CD4-positive, alpha-beta T cell (primary cell): Measurements from ENCODE around the gene NR5A2. TPM values are rescaled to one million over a fixed set of nuclear protein-coding genes. Genes with fewer than 3 reads are reported as not detected.

ENCODE experiments used
- ATAC-seq: fragments of 200-7000 bp; cut with Tn5 transposase; one replicate; pipeline ENCODE4 v1.10.0; 2022; ENCODE audit warnings: mild to moderate bottlenecking; ENCODE audit not compliant: poor library complexity
- CTCF ChIA-PET: fragments of 350-600 bp; sonication (Branson Sonifier 250); formaldehyde crosslinking; loops from one replicate; lab custom pipeline; 2021; ENCODE audit warnings: antibody characterized with exemption, inconsistent platforms; lab: Charles Lee
- POLR2A ChIA-PET: fragments of 350-600 bp; sonication (Branson Sonifier 250); formaldehyde crosslinking; loops from one replicate; lab custom pipeline; 2021; ENCODE audit warnings: antibody characterized with exemption, inconsistent platforms; lab: Charles Lee
- DNase-seq, 14 experiments: peaks; one replicate each; pipeline ENCODE4 v3.0.0-alpha.2; 2013 to 2020; ENCODE audit warnings: mixed read lengths in 2 of 14
- H3K27ac ChIP-seq, 2 donors: one replicate each; pipeline versions ENCODE4 v1.5.1 to v1.7.0; 2013; ENCODE audit warnings: low read length in 2 of 2, low read depth in 1 of 2, mild to moderate bottlenecking in 1 of 2
- H3K27me3 ChIP-seq, 2 experiments: 1 replicate in 1 of 2; 2 replicates in 1 of 2; pipeline versions ENCODE4 v1.6.1 to v1.7.0; 2013; ENCODE audit warnings: low read length in 2 of 2, control low read depth in 1 of 2, mild to moderate bottlenecking in 1 of 2, moderate library complexity in 1 of 2; ENCODE audit not compliant: insufficient read depth in 2 of 2, control insufficient read depth in 1 of 2
- H3K36me3 ChIP-seq: one replicate; pipeline ENCODE4 v1.6.1; 2013; ENCODE audit warnings: low read length, control low read depth; ENCODE audit not compliant: insufficient read depth
- H3K4me1 ChIP-seq: one replicate; pipeline ENCODE4 v1.6.1; 2013; ENCODE audit warnings: low read length, control low read depth; ENCODE audit not compliant: insufficient read depth
- H3K4me3 ChIP-seq: one replicate; pipeline ENCODE4 v1.5.1; 2013; ENCODE audit warnings: mild to moderate bottlenecking, low read length, moderate library complexity
- H3K9me3 ChIP-seq, 2 experiments: 1 replicate in 1 of 2; 2 replicates in 1 of 2; pipeline versions ENCODE4 v1.6.1 to v1.7.0; 2013; ENCODE audit warnings: low read length in 2 of 2, mild to moderate bottlenecking in 2 of 2, control low read depth in 1 of 2, moderate library complexity in 1 of 2; ENCODE audit not compliant: control insufficient read depth in 1 of 2, insufficient read depth in 1 of 2
- H3K27ac Mint-ChIP-seq: one replicate; pipeline ENCODE4 v1.8.0; 2020; ENCODE audit warnings: mixed read lengths
- H3K27me3 Mint-ChIP-seq: one replicate; pipeline ENCODE4 v1.8.0; 2021; ENCODE audit warnings: mixed read lengths
- H3K36me3 Mint-ChIP-seq: one replicate; pipeline ENCODE4 v1.8.0; 2021; ENCODE audit warnings: low read depth, mixed read lengths
- H3K4me1 Mint-ChIP-seq: one replicate; pipeline ENCODE4 v1.8.0; 2021; ENCODE audit warnings: low read depth, mixed read lengths
- H3K4me3 Mint-ChIP-seq: one replicate; pipeline ENCODE4 v1.8.0; 2020; ENCODE audit warnings: mild to moderate bottlenecking, mixed read lengths
- H3K9me3 Mint-ChIP-seq: one replicate; pipeline ENCODE4 v1.8.0; 2020; ENCODE audit warnings: mixed read lengths
- intact Hi-C, 2 experiments: fragments of 100-400 bp; cut with DNase I in 1 of 2; cut with micrococcal nuclease in 1 of 2; formaldehyde crosslinking; loops; one replicate each; pipeline versions ENCODE4 v1.15.1 to v1.9.0; 2023 to 2025; cut with DNase I, micrococcal nuclease
- total RNA-seq, 174 experiments: library from RNA in 2 of 174; stranded (reverse) in 2 of 174; gene quantifications; one replicate each; pipeline ENCODE4 v1.2.3 and lab custom pipeline; 2021 to 2026
- TF ChIP-seq, protein P1 (sequence below): fragments of 200-600 bp; IDR thresholded peaks from one replicate; pipeline ENCODE4 v1.8.0; 2022; ENCODE audit warnings: antibody characterized with exemption, mild to moderate bottlenecking

Gene NR5A2
- total RNA-seq, 2 experiments from 2014 or later = not detected

- Histone ChIP-seq H3K4me1 (no peaks in the 10 kb centered on the region), H3K27ac (no peak overlapping the region), H3K36me3 (no peaks in the 10 kb centered on the region), H3K9me3 (no peaks in the 10 kb centered on the region), H3K27me3 (peaks cover 5 to 19% of the 10 kb centered on the region in 2 experiments), H3K4me3 (no peak overlapping the region)
- no peak overlapping the region for H3K4me3 Mint-ChIP-seq
- no peak overlapping the region for H3K27ac Mint-ChIP-seq
- H3K9me3 Mint-ChIP-seq = no peaks in the 10 kb centered on the region
- ChIA-PET CTCF (no interaction called here), POLR2A (no interaction called here)
- ATAC-seq = no peak
- H3K36me3 Mint-ChIP-seq = no peaks in the 10 kb centered on the region
- no peak for DNase-seq
- no peaks in the 10 kb centered on the region for H3K4me1 Mint-ChIP-seq
- intact Hi-C loops = no loop called here
- H3K27me3 Mint-ChIP-seq = peaks cover 59% of the 10 kb centered on the region
- TF ChIP-seq, protein P1, sequence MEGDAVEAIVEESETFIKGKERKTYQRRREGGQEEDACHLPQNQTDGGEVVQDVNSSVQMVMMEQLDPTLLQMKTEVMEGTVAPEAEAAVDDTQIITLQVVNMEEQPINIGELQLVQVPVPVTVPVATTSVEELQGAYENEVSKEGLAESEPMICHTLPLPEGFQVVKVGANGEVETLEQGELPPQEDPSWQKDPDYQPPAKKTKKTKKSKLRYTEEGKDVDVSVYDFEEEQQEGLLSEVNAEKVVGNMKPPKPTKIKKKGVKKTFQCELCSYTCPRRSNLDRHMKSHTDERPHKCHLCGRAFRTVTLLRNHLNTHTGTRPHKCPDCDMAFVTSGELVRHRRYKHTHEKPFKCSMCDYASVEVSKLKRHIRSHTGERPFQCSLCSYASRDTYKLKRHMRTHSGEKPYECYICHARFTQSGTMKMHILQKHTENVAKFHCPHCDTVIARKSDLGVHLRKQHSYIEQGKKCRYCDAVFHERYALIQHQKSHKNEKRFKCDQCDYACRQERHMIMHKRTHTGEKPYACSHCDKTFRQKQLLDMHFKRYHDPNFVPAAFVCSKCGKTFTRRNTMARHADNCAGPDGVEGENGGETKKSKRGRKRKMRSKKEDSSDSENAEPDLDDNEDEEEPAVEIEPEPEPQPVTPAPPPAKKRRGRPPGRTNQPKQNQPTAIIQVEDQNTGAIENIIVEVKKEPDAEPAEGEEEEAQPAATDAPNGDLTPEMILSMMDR = no peak
Measured at GRCh38 chr1:200053091-200053490, 25.6 kb downstream of the NR5A2 start.

GRCh38 chr1:200053646-200054045 is 26.1 kb downstream of the NR5A2 start:
- Mint-ChIP-seq H3K4me1 (no peaks in the 10 kb centered on the region), H3K4me3 (no peak overlapping the region), H3K27ac (no peak overlapping the region), H3K36me3 (no peaks in the 10 kb centered on the region), H3K27me3 (peaks cover 57% of the 10 kb centered on the region), H3K9me3 (no peaks in the 10 kb centered on the region)
- no peaks in the 10 kb centered on the region for H3K9me3 ChIP-seq
- peaks cover 0 to 14% of the 10 kb centered on the region in 2 experiments for H3K27me3 ChIP-seq
- no peaks in the 10 kb centered on the region for H3K36me3 ChIP-seq
- no peak for DNase-seq
- intact Hi-C loops = no loop called here
- CTCF ChIA-PET = no interaction called here
- POLR2A ChIA-PET = no interaction called here
- H3K27ac ChIP-seq = no peak overlapping the region
- no peak overlapping the region for H3K4me3 ChIP-seq
- TF ChIP-seq, protein P1 = no peak
- H3K4me1 ChIP-seq = no peaks in the 10 kb centered on the region
- no peak for ATAC-seq

DNA sequence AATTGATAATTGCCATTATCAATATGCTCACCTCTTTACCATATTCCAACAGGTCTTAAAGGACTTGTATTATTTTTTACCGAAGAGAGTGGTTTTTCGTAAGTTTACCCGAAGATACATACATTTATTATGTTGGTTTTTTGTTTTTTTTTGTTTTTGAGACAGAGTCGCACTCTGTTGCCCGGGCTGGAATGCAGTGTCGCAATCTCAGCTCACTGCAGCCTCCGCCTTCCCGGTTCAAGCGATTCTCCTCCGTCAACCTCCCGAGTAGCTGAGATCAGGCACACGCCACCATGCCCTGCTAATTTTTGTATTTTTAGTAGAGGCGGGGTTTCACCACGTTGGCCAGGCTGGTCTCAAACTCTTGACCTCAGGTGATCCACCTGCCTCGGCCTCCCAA is 30.8 kb downstream of the NR5A2 start:
- Histone ChIP-seq H3K9me3 (no peaks in the 10 kb centered on the region), H3K4me1 (no peaks in the 10 kb centered on the region), H3K4me3 (no peak overlapping the region), H3K27me3 (peaks cover 0 to 14% of the 10 kb centered on the region in 2 experiments), H3K27ac (no peak overlapping the region), H3K36me3 (no peaks in the 10 kb centered on the region)
- CTCF ChIA-PET = no interaction called here
- no peaks in the 10 kb centered on the region for H3K36me3 Mint-ChIP-seq
- DNase-seq (no peak), ATAC-seq (no peak)
- POLR2A ChIA-PET = no interaction called here
- H3K27me3 Mint-ChIP-seq = peaks cover 43% of the 10 kb centered on the region
- no peaks in the 10 kb centered on the region for H3K9me3 Mint-ChIP-seq
- TF ChIP-seq, protein P1 = no peak
- no peak overlapping the region for H3K4me3 Mint-ChIP-seq
- intact Hi-C loops = no loop called here
- H3K27ac Mint-ChIP-seq = no peak overlapping the region
- no peaks in the 10 kb centered on the region for H3K4me1 Mint-ChIP-seq
